ENCODE data around the gene ATP6AP1. TPM values are rescaled to one million over a fixed set of nuclear protein-coding genes. Genes with fewer than 3 reads are reported as not detected.

Gene ATP6AP1
- total and polyA plus RNA-seq, 2 donors (not counting 1 experiment from before 2014, with no cell fraction given), result 59.8 to 89.7 TPM

DNA sequence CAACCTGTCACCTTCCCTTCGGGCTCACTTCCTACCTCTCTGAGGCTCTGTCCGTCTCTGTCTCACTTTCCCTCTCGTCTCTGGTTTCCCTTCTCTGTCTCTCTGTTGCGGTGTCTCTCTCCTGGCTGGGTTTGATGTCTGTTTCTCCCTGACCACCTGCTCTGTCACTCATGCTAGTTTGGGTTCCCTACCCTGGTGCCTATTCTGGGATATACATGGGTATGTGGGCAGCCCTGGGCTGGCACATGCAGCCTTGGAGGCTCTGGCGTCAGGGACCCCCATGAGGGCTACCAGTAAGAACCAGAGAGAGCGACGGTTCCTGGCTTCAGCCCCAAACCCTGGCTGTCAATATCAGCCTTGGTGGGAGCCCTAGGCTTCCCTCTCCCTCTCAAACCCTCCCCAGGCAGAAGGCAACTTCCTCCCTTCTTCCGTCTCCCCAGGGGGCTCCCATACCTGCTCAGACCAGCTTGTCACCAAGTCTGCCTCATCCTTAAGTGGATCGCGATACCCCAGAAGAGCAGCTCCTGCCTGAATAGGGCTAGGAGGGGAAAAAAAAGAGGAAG, 19.7 kb upstream of the ATP6AP1 start:
- H2AFZ ChIP-seq (ENCODE audit: low read length), result no peak overlapping the region
- H3K9ac ChIP-seq (ENCODE audit: insufficient read depth, low read length), result no peak overlapping the region
- no peaks in the 10 kb centered on the region for H3K79me2 ChIP-seq (ENCODE audit: control insufficient read depth, insufficient read depth, low read length)
- no peaks in the 10 kb centered on the region for H3K9me3 ChIP-seq (ENCODE audit: control insufficient read depth, insufficient read depth, low read depth, low read length)
- TF ChIP-seq EZH2 (IDR thresholded peaks at IDR 0.05; ENCODE audit: low read length, missing control alignments), result no peak
- TF ChIP-seq, protein P1, sequence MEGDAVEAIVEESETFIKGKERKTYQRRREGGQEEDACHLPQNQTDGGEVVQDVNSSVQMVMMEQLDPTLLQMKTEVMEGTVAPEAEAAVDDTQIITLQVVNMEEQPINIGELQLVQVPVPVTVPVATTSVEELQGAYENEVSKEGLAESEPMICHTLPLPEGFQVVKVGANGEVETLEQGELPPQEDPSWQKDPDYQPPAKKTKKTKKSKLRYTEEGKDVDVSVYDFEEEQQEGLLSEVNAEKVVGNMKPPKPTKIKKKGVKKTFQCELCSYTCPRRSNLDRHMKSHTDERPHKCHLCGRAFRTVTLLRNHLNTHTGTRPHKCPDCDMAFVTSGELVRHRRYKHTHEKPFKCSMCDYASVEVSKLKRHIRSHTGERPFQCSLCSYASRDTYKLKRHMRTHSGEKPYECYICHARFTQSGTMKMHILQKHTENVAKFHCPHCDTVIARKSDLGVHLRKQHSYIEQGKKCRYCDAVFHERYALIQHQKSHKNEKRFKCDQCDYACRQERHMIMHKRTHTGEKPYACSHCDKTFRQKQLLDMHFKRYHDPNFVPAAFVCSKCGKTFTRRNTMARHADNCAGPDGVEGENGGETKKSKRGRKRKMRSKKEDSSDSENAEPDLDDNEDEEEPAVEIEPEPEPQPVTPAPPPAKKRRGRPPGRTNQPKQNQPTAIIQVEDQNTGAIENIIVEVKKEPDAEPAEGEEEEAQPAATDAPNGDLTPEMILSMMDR (conservative IDR thresholded peaks at IDR 0.05 in 1 of 2, IDR thresholded peaks at IDR 0.05 in 1 of 2; ENCODE audit: low read depth in 1 of 2, low read length in 2 of 2), result no peak
- no peak overlapping the region for H3K27ac ChIP-seq (ENCODE audit: insufficient read depth, low read length)
- peak overlapping the region in 3 of 4 experiments; percentile 4 to 49 (median 40) for H3K4me3 ChIP-seq (replicated peaks in 1 of 4; ENCODE audit: control extremely low read depth in 1 of 4, insufficient read depth in 1 of 4, low read depth in 3 of 4, low read length in 4 of 4)
- H4K20me1 ChIP-seq (ENCODE audit: control insufficient read depth, extremely low read depth, insufficient read depth, low read length), result no peaks in the 10 kb centered on the region
- H3K36me3 ChIP-seq (ENCODE audit: control insufficient read depth, insufficient read depth, low read length), result no peaks in the 10 kb centered on the region
- H3K27me3 ChIP-seq (ENCODE audit: control insufficient read depth, insufficient read depth, low read length), result no peaks in the 10 kb centered on the region
- DNase-seq (ENCODE audit: low read depth in 2 of 2), result no peak
- H3K4me1 ChIP-seq (ENCODE audit: control insufficient read depth, extremely low read depth, insufficient read depth, low read length), result peaks cover 2% of the 10 kb centered on the region
- peak overlapping the region; percentile 44 for H3K4me2 ChIP-seq (ENCODE audit: extremely low read depth, insufficient read depth, low read length)

DNA sequence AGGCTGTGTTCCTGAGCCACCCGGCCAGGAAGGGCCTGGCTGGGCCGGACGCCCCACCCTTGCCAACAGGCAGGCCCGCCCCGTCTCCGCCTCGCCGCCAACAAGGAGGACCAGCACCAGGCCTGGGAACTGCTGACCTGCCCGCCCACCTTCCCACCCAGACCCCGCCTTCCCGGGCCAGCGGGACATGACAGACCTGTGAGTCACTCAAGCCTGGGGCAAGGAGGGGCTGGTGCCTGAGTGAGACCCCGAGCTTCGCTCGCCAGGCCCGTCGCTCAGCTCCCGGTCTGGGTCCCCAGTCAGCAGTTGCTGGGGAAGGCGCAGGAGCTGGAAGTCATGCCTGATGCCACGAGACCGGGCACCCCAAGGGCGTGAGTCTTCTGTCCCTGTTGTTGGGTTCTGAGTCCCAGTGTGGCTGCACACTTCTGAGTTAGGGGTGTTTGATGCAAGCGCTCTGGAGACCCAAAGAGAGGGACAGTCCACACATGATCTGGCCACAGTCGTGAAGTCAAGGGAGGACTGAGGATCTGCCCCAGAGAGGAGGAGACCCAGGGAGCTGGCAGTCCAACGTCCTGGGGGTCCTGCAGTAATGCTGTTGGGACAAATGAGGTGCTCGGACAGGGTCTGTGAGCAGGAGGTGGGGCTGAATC, 19.1 kb upstream of the ATP6AP1 start, which contains the start of gene DNASE1L1:
Gene DNASE1L1, minus strand, starts transcription at position 33 of the 650 bp plus-strand sequence. CDS start 3,686 bp downstream, outside the sequence.
- H3K27ac ChIP-seq (ENCODE audit: insufficient read depth, low read length), result peak within 1 kb of the TSS; percentile 8
- H3K4me1 ChIP-seq (ENCODE audit: control insufficient read depth, extremely low read depth, insufficient read depth, low read length), result peaks cover 2% of the 10 kb centered on the region
- no peak within 1 kb of the TSS for H2AFZ ChIP-seq (ENCODE audit: low read length)
- H3K4me3 ChIP-seq (replicated peaks in 1 of 4; ENCODE audit: control extremely low read depth in 1 of 4, insufficient read depth in 1 of 4, low read depth in 3 of 4, low read length in 4 of 4), result peak within 1 kb of the TSS in 3 of 4 experiments; percentile 4 to 49 (median 40)
- peak; percentile 78 to 90 for DNase-seq (ENCODE audit: low read depth in 2 of 2)
- no peaks in the 10 kb centered on the region for H3K36me3 ChIP-seq (ENCODE audit: control insufficient read depth, insufficient read depth, low read length)
- H3K4me2 ChIP-seq (ENCODE audit: extremely low read depth, insufficient read depth, low read length), result peak within 1 kb of the TSS; percentile 44
- no peaks in the 10 kb centered on the region for H3K9me3 ChIP-seq (ENCODE audit: control insufficient read depth, insufficient read depth, low read depth, low read length)
- no peaks in the 10 kb centered on the region for H3K27me3 ChIP-seq (ENCODE audit: control insufficient read depth, insufficient read depth, low read length)
- no peak within 1 kb of the TSS for H3K9ac ChIP-seq (ENCODE audit: insufficient read depth, low read length)
- H4K20me1 ChIP-seq (ENCODE audit: control insufficient read depth, extremely low read depth, insufficient read depth, low read length), result no peaks in the 10 kb centered on the region
- no peak for TF ChIP-seq EZH2 (IDR thresholded peaks at IDR 0.05; ENCODE audit: low read length, missing control alignments)
- TF ChIP-seq, protein P1 (conservative IDR thresholded peaks at IDR 0.05 in 1 of 2, IDR thresholded peaks at IDR 0.05 in 1 of 2; ENCODE audit: low read depth in 1 of 2, low read length in 2 of 2), result no peak
- no peaks in the 10 kb centered on the region for H3K79me2 ChIP-seq (ENCODE audit: control insufficient read depth, insufficient read depth, low read length)

GRCh38 chrX:154411981-154412340, 16.5 kb upstream of the ATP6AP1 start:
- no peaks in the 10 kb centered on the region for H4K20me1 ChIP-seq (ENCODE audit: control insufficient read depth, extremely low read depth, insufficient read depth, low read length)
- peak; percentile 35 to 50 for DNase-seq (ENCODE audit: low read depth in 2 of 2)
- H3K27ac ChIP-seq (ENCODE audit: insufficient read depth, low read length), result peak overlapping the region; percentile 56

More at GRCh38 chrX:154411981-154412340, 16.5 kb upstream of the ATP6AP1 start:
- Histone ChIP-seq H2AFZ (ENCODE audit: low read length) (no peak overlapping the region), H3K79me2 (ENCODE audit: control insufficient read depth, insufficient read depth, low read length) (no peaks in the 10 kb centered on the region), H3K36me3 (ENCODE audit: control insufficient read depth, insufficient read depth, low read length) (no peaks in the 10 kb centered on the region), H3K27me3 (ENCODE audit: control insufficient read depth, insufficient read depth, low read length) (no peaks in the 10 kb centered on the region), H3K4me2 (ENCODE audit: extremely low read depth, insufficient read depth, low read length) (peak overlapping the region; percentile 83), H3K9ac (ENCODE audit: insufficient read depth, low read length) (peak overlapping the region; percentile 58), H3K4me3 (replicated peaks in 1 of 4; ENCODE audit: control extremely low read depth in 1 of 4, insufficient read depth in 1 of 4, low read depth in 3 of 4, low read length in 4 of 4) (peak overlapping the region; percentile 41 to 70 (median 50)), H3K4me1 (ENCODE audit: control insufficient read depth, extremely low read depth, insufficient read depth, low read length) (peaks cover 2% of the 10 kb centered on the region), H3K9me3 (ENCODE audit: control insufficient read depth, insufficient read depth, low read depth, low read length) (no peaks in the 10 kb centered on the region)
- TF ChIP-seq EZH2 (IDR thresholded peaks at IDR 0.05; ENCODE audit: low read length, missing control alignments), result no peak
- TF ChIP-seq, protein P1 (conservative IDR thresholded peaks at IDR 0.05 in 1 of 2, IDR thresholded peaks at IDR 0.05 in 1 of 2; ENCODE audit: low read depth in 1 of 2, low read length in 2 of 2), result no peak
